ENCODE measurements around the gene BCCIP. TPM values are rescaled to one million over a fixed set of nuclear protein-coding genes. Genes with fewer than 3 reads are reported as not detected.

BCCIP gene
- 31.3 TPM for total RNA-seq

GRCh38 chr10:125822878-125823662 is at the start of gene BCCIP, which contains the start of gene UROS:
BCCIP (plus strand) TSS chr10:125823546; CDS start chr10:125823558, 12 bp downstream.
UROS (minus strand) TSS chr10:125823258; CDS start chr10:125816499, 6,759 bp downstream.
- DNase-seq (ENCODE audit: low spot score) (peak; percentile 95), ATAC-seq (peak; percentile 97)
- intact Hi-C loops (cut with DNase I): no loop called here

GRCh38 chr10:125773687-125774543 is 49.4 kb upstream of the BCCIP start:
- DNase-seq (ENCODE audit: low spot score) (no peak), ATAC-seq (no peak)
- intact Hi-C loops (cut with DNase I): no loop called here

GRCh38 chr10:125774581-125775191 is 48.7 kb upstream of the BCCIP start:
- ATAC-seq (no peak), DNase-seq (ENCODE audit: low spot score) (no peak)
- intact Hi-C loops (cut with DNase I): no loop called here

- no peak for DNase-seq (ENCODE audit: low spot score)
- intact Hi-C loops (cut with DNase I): no loop called here
- no peak for ATAC-seq
Measured at GRCh38 chr10:125775491-125776106, 47.7 kb upstream of the BCCIP start, which contains the start of gene MMP21. MMP21 (minus strand) TSS chr10:125775821; CDS start chr10:125775821, 0 bp downstream.

GRCh38 chr10:125777806-125778205 is 45.5 kb upstream of the BCCIP start:
- ATAC-seq (no peak), DNase-seq (ENCODE audit: low spot score) (no peak)
- intact Hi-C loops (cut with DNase I): no loop called here

GRCh38 chr10:125778556-125778955 is 44.8 kb upstream of the BCCIP start:
- intact Hi-C loops (cut with DNase I): no loop called here
- ATAC-seq: no peak
- no peak for DNase-seq (ENCODE audit: low spot score)

GRCh38 chr10:125779403-125780327 is 43.7 kb upstream of the BCCIP start:
- DNase-seq (ENCODE audit: low spot score) (peak; percentile 19), ATAC-seq (no peak)
- intact Hi-C loops (cut with DNase I): no loop called here

- DNase-seq (ENCODE audit: low spot score) (peak; percentile 18), ATAC-seq (no peak)
Measured at GRCh38 chr10:125781374-125781773, 42.0 kb upstream of the BCCIP start.

GRCh38 chr10:125782054-125782453 is 41.3 kb upstream of the BCCIP start:
- intact Hi-C loops (cut with DNase I): no loop called here
- ATAC-seq (no peak), DNase-seq (ENCODE audit: low spot score) (no peak)

More at GRCh38 chr10:125781374-125781773, 42.0 kb upstream of the BCCIP start:
- intact Hi-C loops (cut with DNase I): no loop called here

- ATAC-seq (no peak), DNase-seq (ENCODE audit: low spot score) (no peak)
- intact Hi-C loops (cut with DNase I): no loop called here
Measured at GRCh38 chr10:125782616-125783015, 40.7 kb upstream of the BCCIP start.

- ATAC-seq (no peak), DNase-seq (ENCODE audit: low spot score) (no peak)
- intact Hi-C loops (cut with DNase I): no loop called here
Measured at GRCh38 chr10:125783408-125783807, 39.9 kb upstream of the BCCIP start.

- no peak for DNase-seq (ENCODE audit: low spot score)
- intact Hi-C loops (cut with DNase I): no loop called here
- ATAC-seq: no peak
Measured at GRCh38 chr10:125783957-125784356, 39.4 kb upstream of the BCCIP start.

- DNase-seq (ENCODE audit: low spot score) (no peak), ATAC-seq (no peak)
- intact Hi-C loops (cut with DNase I): no loop called here
Measured at GRCh38 chr10:125785791-125786190, 37.6 kb upstream of the BCCIP start.

- ATAC-seq (no peak), DNase-seq (ENCODE audit: low spot score) (peak; percentile 37)
- intact Hi-C loops (cut with DNase I): no loop called here
Measured at GRCh38 chr10:125788156-125789034, 35.0 kb upstream of the BCCIP start.

- no peak for ATAC-seq
- intact Hi-C loops (cut with DNase I): no loop called here
- no peak for DNase-seq (ENCODE audit: low spot score)
Measured at GRCh38 chr10:125792342-125793300, 30.7 kb upstream of the BCCIP start.

- intact Hi-C loops (cut with DNase I): no loop called here
- ATAC-seq (no peak), DNase-seq (ENCODE audit: low spot score) (no peak)
Measured at GRCh38 chr10:125795128-125795527, 28.2 kb upstream of the BCCIP start.

Data from sciatic nerve (tissue), 2 donors.